Measurements from ENCODE around the gene SHLD2.

GRCh38 chr10:87068281-87068680 is 26.7 kb upstream of the SHLD2 start:
- TF ChIP-seq, protein P1, sequence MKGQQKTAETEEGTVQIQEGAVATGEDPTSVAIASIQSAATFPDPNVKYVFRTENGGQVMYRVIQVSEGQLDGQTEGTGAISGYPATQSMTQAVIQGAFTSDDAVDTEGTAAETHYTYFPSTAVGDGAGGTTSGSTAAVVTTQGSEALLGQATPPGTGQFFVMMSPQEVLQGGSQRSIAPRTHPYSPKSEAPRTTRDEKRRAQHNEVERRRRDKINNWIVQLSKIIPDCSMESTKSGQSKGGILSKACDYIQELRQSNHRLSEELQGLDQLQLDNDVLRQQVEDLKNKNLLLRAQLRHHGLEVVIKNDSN (IDR thresholded peaks at IDR 0.05): no peak
- TF ChIP-seq EP300 (IDR thresholded peaks at IDR 0.05; ENCODE audit: borderline replicate concordance) (no peak), NFIC (IDR thresholded peaks at IDR 0.05) (no peak), TAF1 (IDR thresholded peaks at IDR 0.05; ENCODE audit: low read depth) (no peak), ZBTB7A (IDR thresholded peaks at IDR 0.05; ENCODE audit: low read depth) (no peak), TEAD4 (IDR thresholded peaks at IDR 0.05) (no peak)
